MM.1S (cell line): ENCODE results near the gene PDGFRB.

Experiments
- DNase-seq: peaks from one replicate; pipeline ENCODE4 v3.0.0-alpha.2; 2015
- H2AFZ ChIP-seq: fragments of 300-600 bp; sonication (generic); 2 replicates; pipeline ENCODE4 v1.6.0; 2016; ENCODE audit warnings: antibody characterized with exemption, low read length
- H3F3A ChIP-seq: fragments of 300-600 bp; sonication (generic); 2 replicates; pipeline ENCODE4 v1.6.1; 2016; ENCODE audit warnings: mild to moderate bottlenecking, antibody characterized with exemption, low read length, moderate library complexity, mixed read lengths; ENCODE audit not compliant: insufficient read depth
- H3K27ac ChIP-seq: fragments of 300-600 bp; sonication (generic); 2 replicates; pipeline ENCODE4 v1.5.1; 2016; ENCODE audit warnings: mild to moderate bottlenecking, low read length
- H3K27me3 ChIP-seq: fragments of 300-600 bp; sonication (generic); replicated peaks from 2 replicates; pipeline ENCODE4 v1.6.0; 2016; ENCODE audit warnings: low read length; ENCODE audit not compliant: insufficient read depth
- H3K36me3 ChIP-seq: fragments of 300-600 bp; sonication (generic); replicated peaks from 2 replicates; pipeline ENCODE4 v1.6.1; 2016; ENCODE audit warnings: mild to moderate bottlenecking, low read length, mixed read lengths; ENCODE audit not compliant: insufficient read depth
- H3K4me1 ChIP-seq: fragments of 300-600 bp; sonication (generic); 2 replicates; pipeline ENCODE4 v1.6.1; 2016; ENCODE audit warnings: low read length, mixed read lengths
- H3K4me2 ChIP-seq: fragments of 300-600 bp; sonication (generic); 2 replicates; pipeline ENCODE4 v1.6.0; 2016; ENCODE audit warnings: low read depth, low read length
- H3K4me3 ChIP-seq: fragments of 300-600 bp; sonication (generic); 2 replicates; pipeline ENCODE4 v1.5.1; 2016; ENCODE audit warnings: low read length, mixed read lengths
- H3K79me2 ChIP-seq: fragments of 300-600 bp; sonication (generic); 2 replicates; pipeline ENCODE4 v1.6.1; 2016; ENCODE audit warnings: mixed run types, low read length, mixed read lengths
- H3K9ac ChIP-seq: fragments of 300-600 bp; sonication (generic); 2 replicates; pipeline ENCODE4 v1.6.1; 2016; ENCODE audit warnings: low read length, mixed read lengths
- H3K9me2 ChIP-seq: fragments of 300-600 bp; sonication (generic); replicated peaks from 2 replicates; pipeline ENCODE4 v1.6.1; 2016; ENCODE audit warnings: mild to moderate bottlenecking, low read length, mixed read lengths; ENCODE audit not compliant: insufficient read depth
- H3K9me3 ChIP-seq: fragments of 300-600 bp; sonication (generic); replicated peaks from 2 replicates; pipeline ENCODE4 v1.6.1; 2016; ENCODE audit warnings: mild to moderate bottlenecking, low read length, mixed read lengths; ENCODE audit not compliant: insufficient read depth
- H4K20me1 ChIP-seq: fragments of 300-600 bp; sonication (generic); 2 replicates; pipeline ENCODE4 v1.6.1; 2016; ENCODE audit warnings: mild to moderate bottlenecking, low read length, moderate library complexity, mixed read lengths; ENCODE audit not compliant: insufficient read depth
- EZH2 ChIP-seq: fragments of 300-600 bp; sonication (generic); optimal IDR thresholded peaks from 2 replicates; pipeline ENCODE3; 2017; ENCODE audit warnings: low read depth, mild to moderate bottlenecking, antibody characterized with exemption, low read length, mixed read lengths
- EZH2phosphoT487 ChIP-seq: fragments of 300-600 bp; sonication (generic); IDR thresholded peaks from 2 replicates; pipeline ENCODE4 v1.6.1; 2018; ENCODE audit warnings: antibody characterized with exemption, low read length
- TF ChIP-seq, protein P1 (sequence below): fragments of 300-600 bp; sonication (generic); IDR thresholded peaks from 2 replicates; pipeline ENCODE4 v1.5.1; 2016; ENCODE audit warnings: antibody characterized with exemption, low read length, mixed read lengths

PDGFRB gene

DNA sequence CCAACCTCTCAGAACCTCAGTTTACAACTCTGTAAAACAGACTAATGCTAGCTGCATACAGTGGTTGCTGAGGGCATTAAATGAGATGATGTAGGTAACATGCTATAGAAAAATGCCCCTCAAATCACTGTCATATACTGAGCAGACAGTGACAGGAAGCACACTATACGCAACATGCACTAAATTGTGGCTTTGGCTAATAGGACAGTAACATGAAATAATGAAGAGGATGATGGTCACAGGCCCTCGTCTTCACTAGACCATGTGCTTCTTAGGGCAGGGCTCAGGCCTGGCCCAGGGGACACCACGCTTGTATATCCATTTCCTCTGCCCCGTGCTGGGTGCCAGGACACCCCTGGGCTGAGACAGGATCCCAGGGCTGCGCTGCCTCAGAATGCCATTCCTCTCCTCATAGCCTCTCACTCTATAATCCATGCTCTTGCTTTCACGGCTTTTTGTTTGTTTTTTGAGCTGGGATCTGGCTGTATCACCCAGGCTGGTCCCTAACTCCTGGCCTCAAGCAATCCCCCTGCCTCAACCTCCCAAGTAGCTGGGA lies 88.2 kb downstream of the PDGFRB start:
- Histone ChIP-seq H4K20me1 (no peaks in the 10 kb centered on the region), H2AFZ (no peak overlapping the region), H3K4me2 (no peak overlapping the region), H3K9me3 (no peaks in the 10 kb centered on the region), H3K9me2 (no peaks in the 10 kb centered on the region), H3K36me3 (no peaks in the 10 kb centered on the region), H3K4me3 (no peak overlapping the region), H3K4me1 (peaks cover 3% of the 10 kb centered on the region; the same call in 1 of the 2 replicates), H3F3A (no peaks in the 10 kb centered on the region), H3K27ac (no peak overlapping the region), H3K27me3 (no peaks in the 10 kb centered on the region; the same call in 1 of the 2 replicates), H3K79me2 (no peaks in the 10 kb centered on the region), H3K9ac (no peak overlapping the region)
- no peak for DNase-seq
- TF ChIP-seq, protein P1, sequence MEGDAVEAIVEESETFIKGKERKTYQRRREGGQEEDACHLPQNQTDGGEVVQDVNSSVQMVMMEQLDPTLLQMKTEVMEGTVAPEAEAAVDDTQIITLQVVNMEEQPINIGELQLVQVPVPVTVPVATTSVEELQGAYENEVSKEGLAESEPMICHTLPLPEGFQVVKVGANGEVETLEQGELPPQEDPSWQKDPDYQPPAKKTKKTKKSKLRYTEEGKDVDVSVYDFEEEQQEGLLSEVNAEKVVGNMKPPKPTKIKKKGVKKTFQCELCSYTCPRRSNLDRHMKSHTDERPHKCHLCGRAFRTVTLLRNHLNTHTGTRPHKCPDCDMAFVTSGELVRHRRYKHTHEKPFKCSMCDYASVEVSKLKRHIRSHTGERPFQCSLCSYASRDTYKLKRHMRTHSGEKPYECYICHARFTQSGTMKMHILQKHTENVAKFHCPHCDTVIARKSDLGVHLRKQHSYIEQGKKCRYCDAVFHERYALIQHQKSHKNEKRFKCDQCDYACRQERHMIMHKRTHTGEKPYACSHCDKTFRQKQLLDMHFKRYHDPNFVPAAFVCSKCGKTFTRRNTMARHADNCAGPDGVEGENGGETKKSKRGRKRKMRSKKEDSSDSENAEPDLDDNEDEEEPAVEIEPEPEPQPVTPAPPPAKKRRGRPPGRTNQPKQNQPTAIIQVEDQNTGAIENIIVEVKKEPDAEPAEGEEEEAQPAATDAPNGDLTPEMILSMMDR, result no peak
- no peak for TF ChIP-seq EZH2phosphoT487
- TF ChIP-seq EZH2, result no peak

- Histone ChIP-seq H3K4me2 (no peak overlapping the region), H3K79me2 (no peaks in the 10 kb centered on the region), H2AFZ (no peak overlapping the region), H3K9me3 (no peaks in the 10 kb centered on the region), H3K27me3 (no peaks in the 10 kb centered on the region; the same call in 1 of the 2 replicates), H3F3A (no peaks in the 10 kb centered on the region), H3K4me1 (peaks cover 3% of the 10 kb centered on the region; the same call in 1 of the 2 replicates), H3K27ac (no peak overlapping the region), H4K20me1 (no peaks in the 10 kb centered on the region), H3K4me3 (no peak overlapping the region), H3K9me2 (no peaks in the 10 kb centered on the region), H3K9ac (no peak overlapping the region), H3K36me3 (no peaks in the 10 kb centered on the region)
- no peak for DNase-seq
- no peak for TF ChIP-seq EZH2
- TF ChIP-seq, protein P1, result no peak
- TF ChIP-seq EZH2phosphoT487, result no peak
These were observed 88.7 kb downstream of the PDGFRB start for GRCh38 chr5:150066901-150067396.

DNA sequence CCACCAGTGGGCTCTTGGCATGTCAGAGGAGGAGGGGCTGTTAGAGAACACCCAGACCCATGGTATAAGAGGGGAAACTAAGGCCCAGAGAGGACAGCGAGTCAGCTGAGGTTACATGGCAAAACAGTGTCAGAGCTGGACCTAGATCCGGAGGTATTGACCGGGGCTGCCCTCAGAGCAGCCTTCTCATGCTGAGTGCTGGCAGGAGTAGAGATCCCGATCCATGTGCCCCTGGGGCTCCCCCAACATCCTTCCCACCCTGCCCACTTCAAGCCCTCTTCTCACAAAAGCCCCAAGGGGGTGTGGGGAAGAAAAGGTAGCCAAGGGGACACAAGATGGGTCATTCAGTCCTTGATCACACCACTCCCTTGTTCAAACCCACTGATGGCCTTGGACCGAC lies 89.2 kb downstream of the PDGFRB start:
- Histone ChIP-seq H2AFZ (no peak overlapping the region), H3K4me1 (peaks cover 3% of the 10 kb centered on the region; the same call in 1 of the 2 replicates), H3K27ac (no peak overlapping the region), H3K27me3 (no peaks in the 10 kb centered on the region; the same call in 1 of the 2 replicates), H4K20me1 (no peaks in the 10 kb centered on the region), H3K4me2 (no peak overlapping the region), H3K9me2 (no peaks in the 10 kb centered on the region), H3K4me3 (no peak overlapping the region), H3K36me3 (no peaks in the 10 kb centered on the region), H3F3A (no peaks in the 10 kb centered on the region), H3K9me3 (no peaks in the 10 kb centered on the region), H3K79me2 (no peaks in the 10 kb centered on the region), H3K9ac (no peak overlapping the region)
- no peak for DNase-seq
- no peak for TF ChIP-seq EZH2phosphoT487
- TF ChIP-seq, protein P1, result no peak
- TF ChIP-seq EZH2, result no peak
